Fibroblast of pulmonary artery (primary cell): Measurements from ENCODE around the gene SLC22A23.

ENCODE experiments used
- DNase-seq: peaks from one replicate; pipeline ENCODE4 v3.0.0-alpha.2; 2010; ENCODE audit warnings: low read depth
- H3K4me3 ChIP-seq: replicated peaks from 2 replicates; pipeline ENCODE4 v1.5.1; 2011; ENCODE audit warnings: low read depth, mild to moderate bottlenecking, control low read depth, low read length, moderate library complexity
- TF ChIP-seq, protein P1 (sequence below): IDR thresholded peaks from 2 replicates; pipeline ENCODE4 v1.5.1; 2011; ENCODE audit warnings: mild to moderate bottlenecking, control low read depth, low read length, inconsistent platforms; ENCODE audit errors: missing control alignments

Gene SLC22A23

DNA sequence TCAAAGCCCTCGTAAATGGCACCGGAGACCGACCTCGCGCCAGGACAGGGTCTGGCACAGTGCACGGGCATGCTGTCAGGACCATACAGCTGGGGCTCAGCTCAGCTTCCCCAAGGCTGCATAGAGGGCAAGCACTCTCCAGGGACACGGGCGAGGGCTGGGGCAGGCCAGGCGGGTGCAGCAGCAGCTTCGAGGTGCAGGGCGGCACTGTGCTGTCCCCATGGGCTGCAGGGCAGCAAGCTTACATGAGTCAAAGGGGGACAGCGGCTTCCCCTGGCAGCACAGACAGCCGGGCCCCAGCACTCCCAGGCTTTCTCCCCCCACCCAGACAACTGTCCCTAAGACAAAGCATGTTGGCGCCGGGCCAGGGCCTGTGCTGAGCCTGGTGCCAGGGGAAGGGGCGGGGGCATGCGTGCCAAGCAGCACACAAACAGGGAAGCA is 172.4 kb downstream of the SLC22A23 start:
- DNase-seq = no peak
- TF ChIP-seq, protein P1, sequence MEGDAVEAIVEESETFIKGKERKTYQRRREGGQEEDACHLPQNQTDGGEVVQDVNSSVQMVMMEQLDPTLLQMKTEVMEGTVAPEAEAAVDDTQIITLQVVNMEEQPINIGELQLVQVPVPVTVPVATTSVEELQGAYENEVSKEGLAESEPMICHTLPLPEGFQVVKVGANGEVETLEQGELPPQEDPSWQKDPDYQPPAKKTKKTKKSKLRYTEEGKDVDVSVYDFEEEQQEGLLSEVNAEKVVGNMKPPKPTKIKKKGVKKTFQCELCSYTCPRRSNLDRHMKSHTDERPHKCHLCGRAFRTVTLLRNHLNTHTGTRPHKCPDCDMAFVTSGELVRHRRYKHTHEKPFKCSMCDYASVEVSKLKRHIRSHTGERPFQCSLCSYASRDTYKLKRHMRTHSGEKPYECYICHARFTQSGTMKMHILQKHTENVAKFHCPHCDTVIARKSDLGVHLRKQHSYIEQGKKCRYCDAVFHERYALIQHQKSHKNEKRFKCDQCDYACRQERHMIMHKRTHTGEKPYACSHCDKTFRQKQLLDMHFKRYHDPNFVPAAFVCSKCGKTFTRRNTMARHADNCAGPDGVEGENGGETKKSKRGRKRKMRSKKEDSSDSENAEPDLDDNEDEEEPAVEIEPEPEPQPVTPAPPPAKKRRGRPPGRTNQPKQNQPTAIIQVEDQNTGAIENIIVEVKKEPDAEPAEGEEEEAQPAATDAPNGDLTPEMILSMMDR = no peak
- no peak overlapping the region for H3K4me3 ChIP-seq

DNA sequence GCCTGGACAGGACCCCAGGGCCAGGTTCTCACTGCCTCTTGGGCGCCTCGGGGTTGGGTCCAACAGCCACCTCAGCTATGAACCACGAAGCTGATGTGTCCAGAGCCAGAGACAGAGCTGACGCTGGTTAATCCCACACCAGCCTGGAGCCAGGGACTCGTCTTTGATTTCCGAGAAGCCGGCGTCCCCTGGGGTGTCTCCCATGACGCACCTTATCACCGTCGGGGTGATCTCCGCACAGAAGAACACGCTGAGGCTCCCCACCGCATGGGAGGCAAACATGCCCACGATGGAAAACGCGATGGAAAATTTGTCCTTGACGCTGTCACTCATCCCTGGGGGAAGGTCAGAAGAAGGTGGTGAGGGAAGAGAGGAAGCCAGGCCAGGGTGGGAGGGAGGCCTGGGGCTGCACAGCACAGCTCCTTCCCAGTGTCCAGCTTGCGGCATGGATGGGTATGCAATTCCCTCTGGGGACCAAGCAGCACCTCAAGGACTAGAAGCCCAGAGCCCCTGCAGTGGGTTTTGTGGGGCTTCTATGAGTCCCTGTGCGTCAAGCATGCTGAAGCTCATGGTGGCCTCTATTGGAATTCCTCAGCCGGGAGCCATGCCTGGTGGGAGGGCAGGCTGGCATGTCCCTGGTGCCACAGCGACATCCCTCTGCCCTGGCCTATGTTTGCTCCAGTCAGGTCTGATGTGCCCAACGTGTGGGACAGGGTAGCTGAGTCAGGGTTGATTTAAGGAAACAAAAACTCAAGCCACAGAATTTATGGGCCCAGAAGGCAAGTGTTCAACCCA is 173.0 kb downstream of the SLC22A23 start:
- TF ChIP-seq, protein P1 = no peak
- H3K4me3 ChIP-seq = no peak overlapping the region
- no peak for DNase-seq

DNA sequence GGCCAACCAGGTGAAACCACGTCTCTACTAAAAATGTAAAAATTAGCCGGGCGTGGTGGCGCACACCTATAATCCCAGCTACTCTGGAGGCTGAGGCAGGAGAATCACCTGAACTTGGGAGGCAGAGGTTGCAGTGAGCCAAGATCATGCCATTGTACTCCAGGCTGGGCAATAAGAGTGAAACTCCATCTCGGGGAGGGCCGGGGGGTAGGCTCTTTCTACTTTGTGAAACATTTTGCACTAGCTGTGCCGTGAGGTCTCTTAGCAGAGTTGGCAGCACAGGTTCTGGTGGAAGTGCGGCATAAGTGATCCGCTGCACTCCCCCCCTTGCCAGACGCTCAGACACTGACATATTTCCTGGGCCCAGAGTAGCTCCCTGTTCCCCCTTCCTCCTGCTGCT is 173.6 kb downstream of the SLC22A23 start:
- DNase-seq = no peak
- TF ChIP-seq, protein P1 = no peak
- no peak overlapping the region for H3K4me3 ChIP-seq

DNA sequence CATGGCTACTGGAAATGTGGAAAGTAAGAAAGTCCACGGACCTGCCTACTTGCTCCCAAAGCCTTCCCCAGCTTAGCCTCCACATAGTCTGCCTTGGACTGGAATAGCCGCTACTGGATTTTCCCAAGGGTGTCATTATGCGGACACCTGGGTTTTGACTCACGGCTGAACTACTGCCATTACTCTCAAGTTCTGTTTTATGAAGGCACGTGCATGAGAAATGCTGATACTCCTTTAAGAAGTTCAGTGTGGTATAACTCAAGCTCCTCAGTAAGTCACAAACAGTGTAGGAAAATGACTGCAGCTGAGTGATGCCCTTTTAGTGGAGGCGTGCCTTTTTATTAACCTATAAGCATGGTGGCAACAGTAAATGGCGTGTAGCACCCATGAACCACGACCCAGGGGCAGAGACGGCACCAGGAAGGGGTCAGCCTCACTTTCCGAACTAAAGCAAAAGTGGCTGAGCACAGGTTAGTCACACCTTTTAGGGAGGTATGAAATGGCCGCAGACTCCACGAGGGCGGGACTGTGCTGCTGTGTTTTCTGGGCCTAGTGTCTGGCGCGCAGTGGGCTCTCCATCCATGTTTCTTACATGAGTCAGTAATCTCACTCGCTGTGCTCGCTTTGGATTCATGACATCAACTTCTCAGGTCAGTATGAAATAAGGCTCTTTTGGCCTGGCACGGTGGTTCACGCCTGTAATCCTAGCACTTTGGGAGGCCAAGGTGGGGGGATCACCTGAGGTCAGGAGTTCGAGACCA is 174.2 kb downstream of the SLC22A23 start:
- H3K4me3 ChIP-seq = no peak overlapping the region
- no peak for DNase-seq
- TF ChIP-seq, protein P1 = no peak

DNA sequence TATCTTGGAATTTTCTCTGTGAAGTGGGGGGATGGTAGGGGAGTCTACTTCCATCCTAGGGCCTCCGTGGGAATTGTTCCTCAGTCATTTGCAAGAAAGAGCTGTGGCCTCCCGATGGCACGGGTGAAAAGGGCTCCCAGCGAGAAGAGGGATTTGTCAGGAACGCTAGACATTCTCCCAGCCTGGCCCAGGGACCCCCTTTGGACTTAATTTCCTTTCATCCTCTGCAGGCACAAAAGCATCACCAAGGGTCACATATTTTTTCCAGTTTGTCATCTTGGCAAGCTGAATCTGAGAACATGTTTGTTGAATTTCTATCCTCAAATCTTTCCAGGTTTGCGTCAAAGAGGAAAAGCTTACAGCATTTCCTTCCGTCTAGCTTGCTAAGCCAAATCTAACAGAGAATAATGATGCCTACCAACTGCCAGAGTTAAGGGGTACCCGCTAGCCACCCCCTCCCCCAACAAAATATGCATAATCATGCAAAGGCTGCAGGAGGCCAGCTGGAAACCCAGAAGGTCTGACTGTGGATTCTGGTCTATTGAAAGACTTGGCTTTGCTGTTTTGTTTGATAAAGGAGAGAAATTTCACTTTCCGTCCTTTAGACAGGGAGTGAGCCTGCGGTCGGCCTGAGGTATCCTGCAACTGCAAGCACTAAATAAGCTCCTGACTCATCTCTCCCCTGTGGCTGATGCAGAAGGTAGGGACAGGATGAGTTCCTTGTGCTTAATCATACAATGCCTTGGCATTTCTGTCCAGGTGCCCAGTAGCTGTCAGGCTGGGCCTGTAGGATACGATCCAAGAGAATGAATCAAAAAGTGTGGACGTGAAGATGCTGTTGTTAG is 175.0 kb downstream of the SLC22A23 start:
- TF ChIP-seq, protein P1 = no peak
- no peak overlapping the region for H3K4me3 ChIP-seq
- DNase-seq = peak; percentile 92

DNA sequence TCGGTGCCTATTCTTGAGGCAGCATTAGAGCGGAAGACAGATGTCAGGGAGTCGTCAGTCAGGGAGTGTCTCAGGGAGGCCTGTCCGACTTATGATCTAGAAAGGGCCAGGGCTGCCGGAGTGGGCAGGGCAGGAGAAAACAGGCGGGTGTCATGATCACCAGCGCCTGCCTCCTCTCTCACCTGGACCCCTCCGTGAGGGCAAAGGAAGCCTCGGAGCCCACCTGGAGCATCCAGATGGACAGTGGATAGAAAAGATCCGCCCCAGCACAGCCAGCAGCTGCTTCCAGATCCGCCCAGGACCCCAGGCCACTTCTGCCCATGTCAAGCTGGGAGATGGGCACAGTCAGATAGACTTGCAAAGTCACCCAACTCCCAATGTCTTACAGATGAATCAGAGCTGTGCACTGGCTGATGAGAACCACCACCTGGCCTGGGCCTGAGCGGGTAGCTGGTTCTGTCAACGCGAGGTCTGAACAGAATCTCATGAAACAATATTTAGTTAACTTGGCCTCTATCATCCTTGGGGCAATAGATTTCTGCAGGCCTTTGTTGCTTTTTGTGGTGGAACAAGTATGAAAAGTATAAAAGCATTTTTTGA is 175.9 kb downstream of the SLC22A23 start:
- TF ChIP-seq, protein P1 = no peak
- peak; percentile 36 for DNase-seq
- no peak overlapping the region for H3K4me3 ChIP-seq
